ENCODE results near the gene FAXC.
"Not testable (repeated sequence)": the region's sequence is repeated elsewhere in the genome, so short reads cannot be mapped to it uniquely, and the experiment has no call there.

FAXC gene

GRCh38 chr6:99276747-99277146, 72.7 kb downstream of the FAXC start:
- DNase-seq, result no peak

GRCh38 chr6:99270826-99271225, 78.6 kb downstream of the FAXC start:
- no peak for DNase-seq

DNA sequence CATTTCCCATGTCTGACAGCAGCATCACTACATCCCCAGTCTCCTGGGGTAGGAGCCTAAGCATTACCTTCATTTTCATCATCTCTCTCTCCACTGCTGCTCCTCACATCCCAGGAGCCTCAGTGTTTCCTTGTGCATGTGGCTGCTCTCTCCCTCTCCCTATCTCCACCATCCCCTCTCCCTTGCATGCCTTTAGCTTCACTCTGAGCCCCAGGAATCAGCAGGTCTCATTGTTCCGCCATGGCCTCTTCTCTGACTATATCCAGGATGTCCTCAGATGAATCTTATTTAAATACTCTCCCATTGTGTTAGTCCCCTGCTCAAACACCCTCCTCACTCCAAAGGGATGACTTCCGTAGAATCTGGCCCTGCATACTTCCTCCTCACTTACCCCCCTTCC, 79.4 kb downstream of the FAXC start:
- DNase-seq, result no peak

DNA sequence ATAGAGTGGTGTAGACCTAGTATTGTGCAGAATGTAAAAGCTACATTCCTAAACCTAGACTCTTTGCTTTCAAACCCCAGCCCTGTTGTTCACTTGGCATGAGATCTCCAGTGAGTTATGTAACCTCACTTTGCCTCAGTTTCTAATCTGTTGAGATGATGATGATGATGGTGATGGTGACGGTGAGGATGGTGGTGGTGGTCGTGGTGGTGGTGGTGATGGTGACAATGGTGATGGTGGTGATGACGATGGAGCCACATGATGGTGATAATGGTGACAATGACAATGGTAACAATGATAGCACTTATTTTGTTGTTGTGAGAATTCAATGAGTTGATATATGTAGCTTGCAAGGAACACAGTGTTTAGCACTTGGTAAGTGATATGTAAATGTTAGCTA, 80.3 kb downstream of the FAXC start:
- no peak for DNase-seq

GRCh38 chr6:99266996-99267395, 82.5 kb downstream of the FAXC start:
- not testable (repeated sequence) for DNase-seq

GRCh38 chr6:99265447-99265846, 84.0 kb downstream of the FAXC start:
- DNase-seq, result not testable (repeated sequence)

DNA sequence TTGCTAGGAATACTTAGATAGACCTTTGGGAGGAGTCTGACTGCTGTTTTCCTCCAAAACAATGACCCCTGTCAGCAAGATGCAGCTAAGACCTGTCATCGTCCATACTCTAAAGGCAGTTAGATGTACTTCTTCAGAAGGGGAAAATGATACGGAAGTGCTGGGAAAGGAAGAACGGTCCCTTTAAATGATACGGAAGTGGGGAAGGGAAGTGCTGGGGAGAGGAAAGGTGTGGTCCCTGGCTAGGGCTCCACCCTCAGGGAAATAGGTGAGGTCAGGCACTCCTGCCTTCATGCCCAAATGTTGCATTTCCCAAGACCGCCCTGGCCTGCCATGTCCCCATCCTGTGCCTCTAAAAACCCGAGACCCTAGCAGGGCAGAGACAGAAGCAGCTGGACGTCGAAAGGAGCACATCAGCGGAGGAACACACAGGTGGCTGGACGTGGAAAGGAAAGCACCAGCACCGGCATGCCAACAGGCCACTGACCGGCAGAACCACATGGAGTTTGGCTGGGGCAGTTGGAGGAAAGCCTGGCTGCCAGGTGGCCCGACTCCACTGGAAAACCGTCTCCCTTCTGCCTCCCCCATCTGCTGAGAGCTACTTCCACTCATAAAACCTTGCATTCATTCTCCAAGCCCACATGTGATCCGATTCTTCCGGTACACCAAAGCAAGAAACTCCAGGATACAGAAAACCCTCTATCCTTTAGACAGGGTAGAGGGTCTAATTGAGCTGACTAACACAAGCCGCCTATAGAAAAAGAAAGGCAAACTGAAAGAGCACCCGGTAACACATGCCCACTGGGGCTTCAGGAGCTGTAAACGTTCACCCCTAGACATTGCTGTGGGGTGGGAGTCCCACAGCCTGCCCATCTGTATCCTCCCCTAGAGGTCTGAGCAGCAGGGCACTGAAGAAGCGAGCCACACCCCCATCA, 94.6 kb downstream of the FAXC start:
- DNase-seq, result no peak

DNA sequence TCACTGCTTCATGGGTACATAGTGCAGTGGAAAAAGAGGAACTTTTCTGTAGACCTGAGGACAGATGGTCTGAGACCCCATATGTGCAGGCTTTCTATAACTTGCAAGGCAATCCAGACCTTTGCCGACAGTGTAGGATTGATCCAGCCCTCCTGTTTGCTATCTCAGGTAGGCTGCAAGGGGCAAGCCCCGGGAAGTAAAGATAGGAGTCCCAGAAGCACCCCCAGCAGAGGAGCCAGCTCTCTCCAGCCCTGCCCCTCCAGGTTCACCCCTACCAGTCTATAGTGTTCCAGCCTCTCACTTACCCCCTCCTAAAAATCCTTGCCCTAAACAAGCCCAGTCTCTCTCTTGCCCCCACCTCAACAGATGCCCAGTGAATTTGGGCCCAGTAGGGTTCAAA, 96.2 kb downstream of the FAXC start:
- DNase-seq, result no peak

- DNase-seq, result no peak
These were observed 97.1 kb downstream of the FAXC start for GRCh38 chr6:99252421-99252820.

DNA sequence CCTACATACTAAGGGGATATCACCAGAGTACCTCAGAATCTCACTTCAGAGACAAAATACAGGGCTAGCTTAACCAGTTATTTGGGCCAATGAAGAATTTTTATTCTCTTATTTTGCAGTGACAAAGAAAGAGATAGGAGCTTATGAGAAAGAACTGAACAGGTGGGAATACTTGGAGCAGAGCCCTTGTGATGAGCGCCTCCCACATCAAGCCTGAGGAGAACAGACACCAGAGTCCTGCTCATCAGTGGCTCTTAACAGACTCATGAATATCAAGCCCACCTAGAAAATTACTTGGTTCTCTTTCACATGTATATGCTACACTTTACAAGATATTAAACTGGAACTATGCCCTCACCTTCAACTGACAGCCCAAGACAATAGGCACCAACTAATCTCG, 99.0 kb downstream of the FAXC start:
- DNase-seq, result no peak

DNA sequence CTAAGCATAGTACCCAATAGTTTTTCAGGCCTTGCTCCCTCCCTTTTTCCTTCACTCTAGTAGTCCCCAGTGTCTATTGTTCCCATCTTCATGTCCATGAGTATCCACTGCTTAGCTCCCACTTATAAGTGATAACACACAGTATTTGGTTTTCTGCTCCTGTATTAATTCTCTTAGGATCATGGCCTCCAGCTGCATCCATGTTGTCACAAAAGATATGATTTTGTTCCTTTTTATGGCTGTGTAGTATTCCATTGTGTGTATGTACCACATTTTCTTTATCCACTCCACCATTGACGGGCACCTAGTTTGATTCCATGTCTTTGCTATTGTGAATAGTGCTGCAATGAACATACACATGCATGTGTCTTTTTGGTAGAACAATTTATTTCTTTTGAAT, 102.9 kb downstream of the FAXC start:
- DNase-seq, result no peak

GRCh38 chr6:99241905-99242534, 107.5 kb downstream of the FAXC start:
- DNase-seq, result no peak

DNA sequence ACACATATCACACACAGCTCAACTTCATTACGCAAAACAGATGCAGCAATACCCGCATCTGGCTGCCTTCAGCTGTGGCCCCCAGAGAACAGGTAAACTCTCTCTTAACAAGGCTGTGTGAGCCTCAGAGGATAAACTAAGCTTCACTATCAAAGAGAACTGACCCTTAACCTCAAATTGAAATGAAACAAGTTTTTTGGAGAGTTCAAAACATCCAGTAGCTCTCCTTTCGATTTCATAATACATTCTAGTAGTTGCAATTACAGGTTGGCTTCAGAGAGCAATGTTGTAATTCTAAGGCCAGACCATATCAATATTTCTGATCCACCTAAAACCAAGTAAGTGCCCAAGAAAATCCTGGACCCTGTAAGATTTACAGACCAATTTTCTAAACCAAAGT, 113.5 kb downstream of the FAXC start:
- no peak for DNase-seq

DNA sequence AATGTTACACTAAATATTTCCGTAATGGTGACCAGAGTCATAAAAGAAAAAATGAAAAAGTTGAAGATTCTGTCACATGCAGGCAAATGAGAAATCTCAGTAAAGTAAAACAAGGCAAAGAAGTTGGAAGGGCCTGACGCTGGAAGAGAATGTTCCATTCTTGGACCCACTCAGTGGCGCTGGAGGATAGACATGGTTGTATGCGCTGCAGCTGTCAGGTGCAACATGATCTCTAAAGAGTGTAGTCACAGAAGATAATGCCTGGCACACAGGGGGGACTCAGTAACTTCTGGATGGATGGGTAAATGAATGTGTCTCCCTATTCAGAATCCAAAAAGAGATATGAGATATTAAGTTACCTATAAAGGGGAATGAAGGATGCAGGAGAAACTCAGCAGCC, 116.3 kb downstream of the FAXC start:
- no peak for DNase-seq

- no peak for DNase-seq
These were observed 117.4 kb downstream of the FAXC start for GRCh38 chr6:99232056-99232455.

GRCh38 chr6:99225172-99225571, 124.3 kb downstream of the FAXC start:
- DNase-seq, result no peak
